K562 (cell line): Measurements from ENCODE around the gene MEF2D.

Experiments
- ATF2 ChIP-seq: sonication (generic); formaldehyde crosslinking; IDR thresholded peaks from 2 replicates; pipeline ENCODE4 v1.8.1; 2022; ENCODE audit warnings: missing genetic modification reagents
- CEBPB ChIP-seq: fragments of 450-650 bp; IDR thresholded peaks from 2 replicates; pipeline ENCODE4 v1.6.1; 2016; ENCODE audit warnings: missing genetic modification characterization, missing compliant biosample characterization
- FOXK1 ChIP-seq: sonication (generic); formaldehyde crosslinking; IDR thresholded peaks from 2 replicates; pipeline ENCODE4 v1.8.0; 2022; ENCODE audit warnings: missing genetic modification reagents, mild to moderate bottlenecking, borderline replicate concordance
- NUFIP1 ChIP-seq: fragments of 450-650 bp; IDR thresholded peaks from 2 replicates; pipeline ENCODE4 v1.6.1; 2018; ENCODE audit not compliant: partially characterized antibody
- PTTG1 ChIP-seq: fragments of 450-650 bp; IDR thresholded peaks from 2 replicates; pipeline ENCODE4 v1.6.1; 2016; ENCODE audit warnings: low read depth, mild to moderate bottlenecking, missing genetic modification characterization, missing compliant biosample characterization

- TF ChIP-seq FOXK1 (CRISPR knock-in tag) = no peak
- no peak for TF ChIP-seq NUFIP1
- no peak for TF ChIP-seq CEBPB (tag)
- no peak for TF ChIP-seq ATF2 (CRISPR knock-in tag)
- TF ChIP-seq PTTG1 (tag) = no peak
Measured at GRCh38 chr1:156496211-156496761, 4.3 kb downstream of the MEF2D start.
